Psoas muscle (tissue), 8 donors: ENCODE data around the gene SMG9. TPM values are rescaled to one million over a fixed set of nuclear protein-coding genes. Genes with fewer than 3 reads are reported as not detected.

Experiments used
- ATAC-seq, 4 donors: fragments of 200-7000 bp; cut with Tn5 transposase; one replicate each; pipeline ENCODE4 v1.9.1; 2020; ENCODE audit warnings: moderate library complexity in 3 of 4, mild to moderate bottlenecking in 2 of 4
- DNase-seq, 2 donors: peaks; one replicate each; pipeline ENCODE4 v3.0.0-alpha.2; 2020
- H3K27ac ChIP-seq: fragments of 200-600 bp; one replicate; pipeline ENCODE4 v1.8.0; 2022
- H3K27me3 ChIP-seq, 3 donors: fragments of 200-600 bp in 1 of 3; one replicate each; pipeline versions ENCODE4 v1.6.1 to v1.8.0; 2013 to 2022; ENCODE audit warnings: low read length in 2 of 3, mild to moderate bottlenecking in 2 of 3, moderate library complexity in 1 of 3; ENCODE audit not compliant: insufficient read depth in 3 of 3
- H3K36me3 ChIP-seq, 2 donors: fragments of 200-600 bp in 1 of 2; one replicate each; pipeline versions ENCODE4 v1.6.1 to v1.8.0; 2013 to 2022; ENCODE audit warnings: low read depth in 1 of 2, mild to moderate bottlenecking in 1 of 2, moderate library complexity in 1 of 2; ENCODE audit not compliant: insufficient read depth in 1 of 2
- H3K4me1 ChIP-seq: fragments of 200-600 bp; one replicate; pipeline ENCODE4 v1.8.0; 2022
- H3K4me3 ChIP-seq: fragments of 200-600 bp; one replicate; pipeline ENCODE4 v1.8.0; 2022; ENCODE audit warnings: mild to moderate bottlenecking
- H3K9me3 ChIP-seq: fragments of 200-600 bp; one replicate; pipeline ENCODE4 v1.8.0; 2022
- CTCF ChIP-seq: fragments of 200-600 bp; IDR thresholded peaks from one replicate; pipeline ENCODE4 v1.8.0; 2022; ENCODE audit warnings: antibody characterized with exemption
- WGBS, 3 donors: extraction: QIAGEN DNeasy Blood & Tissue Kit; methylation state at CpG; one replicate each; pipeline versions ENCODE4 v1.1.6 to v1.1.7; 2013; 5-methylcytosine and 5-hydroxymethylcytosine counted together
- intact Hi-C, 2 donors: fragments of 100-400 bp; cut with DNase I; formaldehyde crosslinking; loops; one replicate each; pipeline versions ENCODE4 v1.11.0 to v1.14.2; 2022
- polyA plus RNA-seq, 3 donors: library from polyadenylated mRNA; stranded (reverse); fragments of 200-250 nt; gene quantifications; one replicate each; pipeline ENCODE4 v1.2.3, GENCODE V29; 2013
- total RNA-seq, 4 donors: library from RNA; stranded (reverse); fragmentation: NEBNext Ultra II Directional in 2 of 4; extraction: Animal tissue kit (Norgen Biotek cat#: 25700) in 2 of 4; gene quantifications; one replicate each; pipeline versions ENCODE4 v1.2.1 to v1.2.4, GENCODE V29; 2021 to 2023
- donor health status: healthy with polysubstance abuse.
- donor health status: DM: no; HTN: no; CAD: no; lungs with moderate emphysema.
- donor health status: Bipolar disorder and iron deficiency.
- donor health status: healthy.
- donor health status: DM: yes; HTN: yes; CAD: no.
- donor health status: DM: no; HTN: no; CAD: no.
- donor health status: DM: no; HTN: no; CAD: no.
- donor health status: DM: yes; HTN: yes; CAD: no.

SMG9 gene
- total and polyA plus RNA-seq, 7 donors = 10.1 to 29.1 (median 13.8) TPM

DNA sequence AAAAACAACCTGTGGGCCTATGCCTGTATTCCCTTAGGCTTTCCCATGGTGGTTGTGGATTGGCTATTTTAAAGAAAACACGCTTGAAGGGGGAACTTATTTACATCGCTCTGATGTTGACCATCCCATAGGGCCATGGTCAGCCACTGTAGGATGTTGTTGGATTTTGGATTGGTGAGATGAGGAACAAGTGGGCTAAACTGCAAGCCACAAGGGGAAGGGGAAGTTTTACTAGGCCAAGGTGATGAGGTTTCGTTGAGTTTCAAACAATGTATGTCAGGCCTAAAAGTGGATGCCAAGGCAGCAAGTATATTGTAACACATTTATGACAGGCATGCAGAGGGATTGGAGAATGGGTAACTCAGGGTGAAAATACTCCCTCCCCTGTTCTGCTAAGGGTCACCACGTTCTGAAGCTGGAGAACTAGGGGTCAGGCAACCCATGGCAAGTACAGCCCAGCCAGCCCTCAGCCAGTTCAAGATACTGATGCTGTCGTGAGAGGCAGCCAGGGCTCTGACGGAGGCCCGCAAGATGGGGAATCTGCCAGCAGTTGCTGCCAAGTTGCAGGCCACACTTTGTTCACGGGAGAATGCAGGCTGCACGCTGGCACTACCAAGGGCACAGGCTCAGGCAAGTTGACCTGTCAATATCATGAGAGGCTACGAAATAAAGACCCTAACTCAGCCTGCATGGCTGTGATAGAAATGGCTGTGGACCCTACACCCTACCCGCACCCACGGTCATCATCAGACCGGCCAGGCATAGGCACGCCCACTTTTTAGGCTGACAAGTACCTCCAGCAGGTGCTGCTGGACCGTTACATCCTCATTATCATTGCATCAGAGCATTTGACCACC lies 27.8 kb downstream of the SMG9 start:
- no peak for TF ChIP-seq CTCF
- 35 to 41% (median 37%) methylated on average over 15 of the region's 15 CpGs for WGBS, 3 donors
- ATAC-seq (peak; percentile 27 to 48 (median 40)), DNase-seq (no peak)
- Histone ChIP-seq H3K36me3 (peaks cover 4 to 38% of the 10 kb centered on the region in 2 donors), H3K4me1 (no peaks in the 10 kb centered on the region), H3K27me3 (no peaks in the 10 kb centered on the region), H3K9me3 (no peaks in the 10 kb centered on the region), H3K27ac (no peak overlapping the region), H3K4me3 (no peak overlapping the region)
- intact Hi-C loops = no loop called here

- Histone ChIP-seq H3K4me1 (no peaks in the 10 kb centered on the region), H3K36me3 (peaks cover 0 to 24% of the 10 kb centered on the region in 2 donors), H3K9me3 (no peaks in the 10 kb centered on the region), H3K4me3 (no peak overlapping the region), H3K27ac (no peak overlapping the region), H3K27me3 (no peaks in the 10 kb centered on the region)
- ATAC-seq (no peak), DNase-seq (no peak)
- no peak for TF ChIP-seq CTCF
- intact Hi-C loops = no loop called here
- WGBS, 3 donors = 13 to 14% (median 13%) methylated on average over 7 of the region's 7 CpGs
These were observed 29.3 kb downstream of the SMG9 start for GRCh38 chr19:43725468-43725867.

- 65 to 72% (median 71%) methylated on average over 8 of the region's 8 CpGs for WGBS, 3 donors
- DNase-seq (no peak), ATAC-seq (no peak)
- H3K9me3 ChIP-seq = no peaks in the 10 kb centered on the region
- no peaks in the 10 kb centered on the region for H3K4me1 ChIP-seq
- H3K36me3 ChIP-seq = peaks cover 0 to 18% of the 10 kb centered on the region in 2 donors
- no peak overlapping the region for H3K27ac ChIP-seq
- no peak for TF ChIP-seq CTCF
- intact Hi-C loops = loop anchor here in 1 of 2 donors (5.0 kb wide), 1 partner anchor 38 kb away; no protein-coding TSS in a partner anchor
- no peak overlapping the region for H3K4me3 ChIP-seq
- H3K27me3 ChIP-seq = no peaks in the 10 kb centered on the region
These were observed 29.9 kb downstream of the SMG9 start for GRCh38 chr19:43724896-43725295.

GRCh38 chr19:43723588-43723987 lies 31.2 kb downstream of the SMG9 start:
- Histone ChIP-seq H3K4me3 (no peak overlapping the region), H3K36me3 (peaks cover 0 to 6% of the 10 kb centered on the region in 2 donors), H3K27me3 (no peaks in the 10 kb centered on the region), H3K4me1 (no peaks in the 10 kb centered on the region), H3K27ac (no peak overlapping the region), H3K9me3 (no peaks in the 10 kb centered on the region)
- no peak for ATAC-seq
- TF ChIP-seq CTCF = peak; percentile 4
- intact Hi-C loops = loop anchor here in 1 of 2 donors (5.0 kb wide), 1 partner anchor 36 kb away; no protein-coding TSS in a partner anchor
- 57 to 71% (median 61%) methylated on average over 8 of the region's 8 CpGs for WGBS, 3 donors
- no peak for DNase-seq
